Thyroid gland (tissue), 4 donors: Measurements from ENCODE around the gene MZT2A.

Experiments used
- CTCF ChIP-seq, 6 experiments: fragments of 200-600 bp in 3 of 6; fragments of 450-650 bp in 3 of 6; sonication (generic) in 3 of 6; IDR thresholded peaks; one replicate each; pipeline ENCODE4 v1.5.1; 2016 to 2019; ENCODE audit warnings: antibody characterized with exemption in 6 of 6, mild to moderate bottlenecking in 2 of 6, inconsistent platforms in 1 of 6, moderate library complexity in 1 of 6
- POLR2A ChIP-seq, 2 donors: fragments of 450-650 bp; IDR thresholded peaks; one replicate each; pipeline ENCODE4 v1.6.1; 2017; ENCODE audit warnings: antibody characterized with exemption in 2 of 2, mild to moderate bottlenecking in 2 of 2, moderate library complexity in 1 of 2

GRCh38 chr2:131509615-131510014, 17.4 kb upstream of the MZT2A start:
- no peak for TF ChIP-seq POLR2A (IDR thresholded peaks at IDR 0.05)
- TF ChIP-seq CTCF (IDR thresholded peaks at IDR 0.05), result no peak
